GM19455 (cell line): ENCODE data around the gene PCK2.

Experiments
- ATAC-seq: cut with Tn5 transposase; IDR thresholded peaks from one replicate; pipeline ENCODE4 v1.9.1; 2021; ENCODE audit not compliant: unreplicated experiment

Gene PCK2

DNA sequence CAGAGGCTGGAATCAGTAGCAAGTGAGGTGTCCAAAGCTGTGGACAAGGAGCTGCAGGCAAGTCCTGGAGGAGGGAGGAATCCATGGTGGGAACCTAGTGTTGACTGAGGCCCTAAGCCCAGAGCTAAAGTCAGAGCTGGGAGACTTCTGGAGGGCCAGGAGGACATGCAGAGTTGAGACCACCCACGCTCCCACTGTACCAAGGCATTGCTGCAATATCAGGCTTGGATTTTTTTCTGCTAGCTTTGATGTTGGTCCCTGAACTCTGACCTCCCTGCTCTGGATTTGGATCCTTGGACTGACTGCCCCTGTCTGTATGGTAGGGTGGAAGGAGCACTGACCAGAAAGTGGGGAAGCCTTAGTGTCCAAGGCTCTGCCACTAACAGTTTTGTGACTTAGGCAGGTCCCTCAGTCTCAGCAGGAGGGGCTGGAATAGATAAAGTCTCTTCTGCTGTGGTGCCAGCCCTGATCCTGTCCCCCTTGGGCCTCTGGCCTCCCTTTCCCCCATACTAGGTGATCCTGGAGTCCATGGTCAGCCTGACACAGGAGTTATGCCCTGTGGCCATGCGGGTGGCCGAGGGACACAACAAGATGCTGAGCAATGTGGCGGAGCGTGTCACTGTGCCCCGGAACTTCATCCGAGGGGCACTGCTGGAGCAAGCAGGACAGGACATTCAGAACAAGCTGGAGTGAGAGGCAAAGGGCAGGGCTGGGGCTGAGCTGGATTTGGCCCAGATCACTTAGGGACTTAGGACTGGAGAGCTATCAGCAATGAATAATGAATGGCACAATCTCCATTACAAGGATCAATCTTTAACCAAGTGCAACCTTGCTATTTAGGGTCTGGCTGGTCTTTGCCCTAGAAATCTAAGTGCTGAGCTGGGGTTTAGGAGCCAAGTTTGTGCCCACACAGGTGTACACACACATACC is 32.9 kb upstream of the PCK2 start:
- ATAC-seq = no peak

DNA sequence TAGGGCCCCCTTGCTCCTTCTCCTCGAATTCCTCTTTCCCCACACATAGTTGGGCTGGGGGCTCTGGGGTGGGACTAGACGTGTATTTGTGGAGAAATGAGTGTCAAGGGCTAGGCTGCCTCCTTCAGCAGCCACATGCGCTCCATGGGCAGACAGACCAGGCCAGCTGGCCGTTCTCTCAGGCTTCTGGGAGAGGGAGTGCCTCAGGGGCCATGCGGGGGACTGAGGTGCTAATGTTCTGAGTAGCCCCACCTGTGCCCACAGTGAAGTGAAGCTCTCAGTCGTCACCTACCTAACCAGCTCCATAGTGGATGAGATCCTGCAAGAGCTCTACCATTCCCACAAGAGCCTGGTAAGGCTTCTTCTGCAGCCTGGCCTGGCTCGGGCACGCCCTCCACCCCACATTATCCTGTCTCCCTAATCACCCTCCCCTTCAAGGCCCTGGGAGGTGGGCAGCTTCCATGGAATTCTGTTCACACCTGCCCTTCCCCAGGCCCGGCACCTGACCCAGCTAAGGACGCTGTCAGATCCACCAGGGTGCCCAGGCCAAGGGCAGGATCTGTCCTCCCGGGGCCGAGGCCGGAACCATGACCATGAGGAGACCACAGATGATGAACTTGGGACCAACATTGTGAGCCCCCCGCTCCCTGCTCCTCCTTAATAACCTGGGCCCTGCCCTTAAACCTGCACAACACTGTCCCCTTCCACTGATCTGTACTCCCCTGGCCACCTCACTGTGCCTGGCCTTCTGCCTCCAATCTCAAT is 31.7 kb upstream of the PCK2 start:
- no peak for ATAC-seq

DNA sequence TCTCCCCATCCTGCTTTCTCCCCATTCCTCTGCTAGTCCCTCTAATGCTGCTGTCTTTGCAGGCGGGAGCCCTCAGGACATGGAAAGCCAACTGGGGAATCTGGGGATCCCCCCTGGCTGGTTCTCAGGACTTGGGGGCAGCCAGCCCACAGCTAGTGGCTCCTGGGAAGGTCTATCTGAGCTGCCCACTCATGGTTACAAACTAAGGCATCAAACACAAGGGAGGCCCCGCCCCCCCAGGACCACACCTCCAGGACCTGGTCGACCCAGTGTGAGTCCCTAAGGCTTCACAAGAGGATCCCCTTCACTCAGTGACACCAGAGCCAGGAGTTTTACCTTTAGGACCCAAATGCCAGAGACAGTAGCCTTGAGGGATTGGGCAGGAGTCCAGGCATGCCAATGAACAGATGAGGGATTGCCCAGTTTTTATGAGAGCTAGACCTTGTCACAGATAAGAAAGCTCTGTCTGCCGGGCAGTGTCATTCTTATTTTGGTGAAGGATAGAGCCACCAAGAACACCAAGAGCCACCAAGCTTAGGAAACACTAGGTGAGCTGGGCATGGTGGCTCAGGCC is 30.8 kb upstream of the PCK2 start:
- no peak for ATAC-seq

DNA sequence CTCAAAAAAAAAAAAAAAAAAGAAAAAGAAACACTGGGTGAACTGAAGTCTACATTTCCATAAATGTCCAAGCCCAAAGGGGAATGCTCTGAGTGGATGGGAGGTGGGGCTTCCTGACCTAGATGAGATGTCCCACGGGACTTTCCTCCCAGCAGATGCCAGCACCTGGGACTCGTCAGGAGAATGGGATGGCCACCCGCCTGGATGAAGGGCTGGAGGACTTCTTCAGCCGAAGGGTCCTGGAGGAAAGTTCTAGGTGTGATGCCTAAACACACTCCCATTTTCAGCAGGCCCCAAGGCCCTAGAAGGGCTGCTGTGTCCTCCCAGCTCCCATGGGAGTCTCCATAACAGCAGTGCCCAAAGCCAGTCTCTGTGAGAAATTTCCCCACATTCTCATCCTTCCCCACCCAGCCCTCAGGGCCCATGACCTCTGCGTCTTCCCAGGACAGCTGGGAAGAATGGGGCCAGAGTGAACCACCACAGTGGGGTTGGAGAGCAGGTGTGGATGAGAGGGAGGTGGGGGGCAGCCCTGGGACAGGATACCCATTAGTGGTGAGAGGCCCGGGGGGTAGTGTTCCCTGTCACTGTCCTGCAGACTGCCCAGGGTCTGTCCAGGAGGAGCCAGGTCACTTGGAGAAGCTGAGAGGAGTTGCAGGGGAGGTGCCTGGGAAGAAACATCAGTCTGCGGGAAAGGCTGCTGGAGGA is 29.9 kb upstream of the PCK2 start:
- no peak for ATAC-seq

DNA sequence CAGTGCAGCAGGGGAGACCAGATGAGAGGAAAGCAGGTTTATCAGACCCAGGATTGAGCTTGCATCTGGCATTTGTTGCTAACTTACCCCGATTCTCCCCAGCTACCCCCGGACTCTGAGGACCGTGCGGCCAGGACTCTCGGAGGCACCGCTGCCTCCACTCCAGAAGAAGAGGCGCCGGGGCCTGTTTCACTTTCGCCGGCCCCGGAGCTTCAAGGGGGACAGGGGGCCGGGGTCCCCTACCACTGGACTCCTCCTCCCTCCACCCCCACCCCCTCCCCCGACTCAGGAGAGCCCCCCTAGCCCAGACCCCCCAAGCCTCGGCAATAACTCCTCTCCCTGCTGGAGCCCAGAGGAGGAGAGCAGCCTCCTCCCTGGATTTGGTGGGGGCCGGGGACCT is 29.3 kb upstream of the PCK2 start:
- no peak for ATAC-seq

DNA sequence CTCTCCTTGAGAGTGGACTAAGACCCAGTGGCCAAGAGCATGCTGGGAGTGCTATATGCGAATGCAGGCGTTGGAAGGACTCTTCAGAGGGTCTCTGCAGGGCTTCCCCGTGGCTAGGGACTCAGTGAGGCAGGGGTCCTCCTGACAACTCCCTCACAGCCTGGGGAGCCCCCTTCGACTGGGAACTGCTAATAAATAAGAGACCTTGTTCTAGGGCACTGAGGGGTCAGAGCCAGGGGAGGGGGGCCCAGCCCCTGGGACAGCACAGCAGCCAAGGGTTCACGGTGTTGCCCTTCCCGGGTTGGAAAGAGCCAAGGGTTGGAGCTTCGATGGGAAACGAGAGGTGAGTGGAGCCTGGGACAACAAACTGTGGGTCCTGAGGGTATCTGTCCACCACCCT is 28.7 kb upstream of the PCK2 start:
- no peak for ATAC-seq

DNA sequence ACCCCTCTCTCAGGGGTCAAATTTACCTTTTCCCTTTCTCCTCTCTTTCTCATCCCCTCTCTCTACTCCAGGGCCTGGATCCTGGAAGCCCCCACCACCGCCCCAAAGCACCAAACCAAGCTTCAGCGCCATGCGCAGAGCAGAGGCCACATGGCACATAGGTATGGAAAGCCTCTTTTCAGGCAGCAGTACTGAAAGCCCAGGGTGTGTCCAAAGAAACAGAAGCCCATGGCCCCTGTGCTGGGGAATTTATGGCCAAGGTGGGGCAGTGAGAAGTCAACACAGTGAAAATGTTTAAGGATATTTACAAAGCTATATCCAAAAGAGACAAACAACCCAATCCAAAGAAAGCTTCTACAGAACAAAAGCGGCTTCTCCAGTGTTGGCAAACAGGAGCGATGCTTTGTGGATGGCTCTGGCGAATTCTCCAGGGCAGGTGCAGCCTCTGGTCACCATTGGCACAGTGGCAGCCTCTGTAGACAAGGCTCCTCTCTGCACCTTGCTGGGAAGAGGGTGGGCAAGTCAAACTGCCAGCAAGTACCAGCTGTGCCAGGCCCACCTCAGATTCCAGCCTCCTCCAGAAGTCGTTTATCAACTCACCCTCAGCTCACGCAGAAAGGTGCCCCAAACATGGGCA is 27.5 kb upstream of the PCK2 start:
- ATAC-seq = no peak

DNA sequence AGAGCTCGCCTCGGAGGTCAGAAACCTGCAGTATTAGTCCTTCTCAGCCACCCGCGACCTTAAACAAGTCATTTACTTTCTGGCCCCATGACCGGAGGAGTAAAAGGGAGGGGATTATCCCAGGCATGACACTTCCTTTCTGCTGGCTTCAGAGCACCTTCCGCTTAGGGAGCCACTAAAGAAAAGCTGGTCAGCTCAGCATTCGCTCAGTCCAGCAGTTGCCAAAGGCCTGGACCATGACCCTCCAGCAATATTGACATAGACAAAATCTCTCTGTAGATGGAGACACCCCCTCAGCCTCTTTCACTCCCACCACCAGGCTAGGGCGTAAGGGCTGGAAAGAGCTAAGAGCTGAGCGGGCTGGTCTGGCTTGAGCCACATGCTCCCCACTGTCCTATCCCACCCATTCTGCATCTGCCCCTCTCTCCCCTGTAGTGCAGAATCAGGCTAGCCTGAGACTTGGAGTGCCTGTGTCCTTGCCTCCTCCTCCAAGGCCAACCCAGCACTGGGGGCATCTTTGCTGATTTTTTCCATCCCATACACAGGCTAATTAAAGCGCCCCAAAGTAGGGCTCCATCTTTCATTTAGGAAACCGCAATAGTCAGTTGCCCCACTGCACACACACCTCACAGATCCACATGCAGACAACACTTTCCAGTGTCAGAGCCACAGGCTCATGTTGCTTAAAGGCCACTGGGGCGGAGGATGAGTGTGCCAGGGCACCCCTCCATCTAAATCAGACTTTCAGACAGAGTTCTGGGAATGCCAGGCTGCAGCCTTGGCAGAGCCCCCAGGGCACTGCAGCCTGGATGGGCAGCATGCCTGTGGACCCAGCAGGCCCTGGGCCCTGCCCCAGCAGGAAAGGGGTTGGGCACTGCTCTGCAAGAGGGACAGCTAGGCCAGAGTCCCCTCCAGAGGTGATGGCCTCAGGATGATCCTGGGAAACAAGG is 26.7 kb upstream of the PCK2 start:
- ATAC-seq = no peak

DNA sequence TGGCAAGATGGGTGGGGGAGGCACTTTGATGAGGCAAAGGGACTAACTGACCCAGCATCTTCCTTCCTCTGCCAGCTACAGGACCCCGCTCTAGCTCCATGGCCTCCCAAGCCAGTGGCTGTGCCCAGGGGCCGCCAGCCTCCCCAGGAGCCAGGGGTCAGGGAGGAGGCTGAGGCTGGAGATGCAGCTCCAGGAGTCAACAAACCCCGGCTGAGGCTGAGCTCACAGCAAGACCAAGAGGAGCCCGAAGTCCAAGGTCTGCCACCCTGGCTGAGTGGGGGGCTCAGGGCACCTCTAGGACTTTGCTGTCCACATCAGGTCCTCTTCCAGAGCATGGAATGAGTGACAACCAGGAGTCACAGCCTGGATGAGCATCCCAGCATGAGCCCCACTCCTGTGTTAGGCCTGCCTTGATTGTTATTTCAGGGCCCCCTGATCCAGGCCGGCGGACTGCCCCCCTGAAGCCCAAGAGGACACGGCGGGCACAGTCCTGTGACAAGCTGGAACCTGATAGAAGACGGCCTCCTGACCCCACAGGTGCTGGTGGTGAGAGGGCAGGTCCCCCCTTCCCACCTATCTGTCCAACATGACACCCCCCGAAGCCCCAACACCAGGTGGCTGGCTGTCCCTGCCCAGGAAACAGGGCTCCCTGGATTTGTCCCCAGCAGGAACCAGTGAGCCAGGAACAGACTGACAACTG is 25.2 kb upstream of the PCK2 start:
- ATAC-seq = no peak

DNA sequence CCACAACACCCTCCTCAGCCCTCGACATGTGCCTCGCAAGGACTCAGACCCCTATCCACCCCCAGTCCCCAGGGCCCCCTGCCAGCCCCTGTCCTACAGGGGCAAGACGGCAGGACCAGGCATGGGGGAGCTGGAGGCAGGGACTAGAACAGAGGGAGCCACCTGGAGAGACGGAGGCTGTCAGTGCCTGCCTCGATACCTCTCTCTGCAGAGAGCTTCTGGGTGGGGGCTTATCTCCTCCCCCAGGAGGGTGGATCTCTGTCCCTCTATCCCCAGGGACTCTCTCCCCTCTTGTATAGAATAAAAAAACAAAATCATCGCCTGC is 24.7 kb upstream of the PCK2 start:
- no peak for ATAC-seq

DNA sequence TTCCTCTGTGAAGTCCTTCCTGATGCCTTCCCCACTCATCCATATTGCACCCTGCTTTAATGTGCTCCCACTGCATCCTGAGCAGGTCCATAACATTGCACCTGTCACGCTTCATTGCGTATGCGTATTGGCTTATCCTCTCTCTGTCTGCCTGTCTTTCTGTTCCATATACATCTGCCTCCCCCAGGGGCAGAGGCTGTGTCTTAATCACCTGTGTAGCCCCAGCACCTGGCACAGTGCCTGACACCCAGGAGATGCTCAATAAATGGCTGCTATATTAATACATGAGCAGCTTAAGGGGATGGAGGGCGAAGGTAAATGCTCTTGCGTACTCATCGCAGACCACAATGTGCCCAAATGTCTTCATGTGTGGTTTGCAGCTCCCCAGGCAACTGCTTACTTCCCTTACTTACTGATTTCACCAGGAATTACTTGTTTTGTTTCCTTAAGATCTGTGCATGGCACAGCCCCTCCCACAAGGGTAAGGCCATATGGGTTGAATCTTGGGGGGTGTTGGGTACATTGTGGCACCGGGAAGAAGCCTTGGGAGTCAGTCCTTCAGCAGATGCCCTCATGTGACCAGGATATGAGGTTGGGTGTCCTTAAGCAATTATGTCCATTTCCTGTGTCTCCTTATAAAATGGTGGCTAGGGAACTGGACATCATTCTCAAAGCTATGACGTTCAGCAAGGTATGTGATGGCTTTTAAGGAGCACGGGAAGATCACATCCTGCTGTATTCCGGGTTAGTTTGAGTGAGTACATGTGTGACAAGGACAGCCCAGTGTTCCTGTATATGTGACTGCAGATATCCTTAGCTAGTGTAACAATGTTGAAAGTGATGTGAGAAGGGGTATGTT is 23.6 kb upstream of the PCK2 start:
- no peak for ATAC-seq

DNA sequence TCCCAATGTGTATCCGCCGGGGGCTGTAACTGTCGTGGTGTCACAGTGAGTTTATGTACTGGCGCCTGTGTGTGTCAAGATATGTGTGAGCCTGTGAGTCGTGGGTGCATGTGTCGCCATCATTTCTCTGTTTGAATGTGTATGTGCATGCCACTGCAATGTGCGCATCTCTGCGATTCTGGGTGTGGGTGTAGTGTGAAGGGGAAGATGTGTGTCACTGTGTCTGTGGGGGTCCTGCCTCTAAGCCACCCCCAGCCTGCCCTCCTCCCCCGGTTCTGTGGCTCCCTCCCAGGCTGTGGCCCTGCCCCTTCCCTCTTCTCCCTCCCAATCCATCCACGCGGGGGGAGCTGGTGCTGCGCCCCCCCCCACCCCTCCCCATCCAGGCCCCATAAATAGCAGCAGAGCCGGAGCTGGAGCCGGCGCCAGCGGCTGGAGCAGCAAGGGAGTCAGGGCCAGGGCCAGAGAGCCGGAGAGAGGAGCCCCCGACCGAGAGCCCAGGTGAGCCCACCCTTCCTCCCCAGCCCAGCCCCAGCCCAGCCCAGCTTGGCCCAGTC is 22.9 kb upstream of the PCK2 start, which contains the start of gene CPNE6:
TSS of gene CPNE6 (plus strand) at position 419 of the 554 bp plus-strand sequence. CDS start 1,375 bp downstream, outside the sequence.
- no peak for ATAC-seq

DNA sequence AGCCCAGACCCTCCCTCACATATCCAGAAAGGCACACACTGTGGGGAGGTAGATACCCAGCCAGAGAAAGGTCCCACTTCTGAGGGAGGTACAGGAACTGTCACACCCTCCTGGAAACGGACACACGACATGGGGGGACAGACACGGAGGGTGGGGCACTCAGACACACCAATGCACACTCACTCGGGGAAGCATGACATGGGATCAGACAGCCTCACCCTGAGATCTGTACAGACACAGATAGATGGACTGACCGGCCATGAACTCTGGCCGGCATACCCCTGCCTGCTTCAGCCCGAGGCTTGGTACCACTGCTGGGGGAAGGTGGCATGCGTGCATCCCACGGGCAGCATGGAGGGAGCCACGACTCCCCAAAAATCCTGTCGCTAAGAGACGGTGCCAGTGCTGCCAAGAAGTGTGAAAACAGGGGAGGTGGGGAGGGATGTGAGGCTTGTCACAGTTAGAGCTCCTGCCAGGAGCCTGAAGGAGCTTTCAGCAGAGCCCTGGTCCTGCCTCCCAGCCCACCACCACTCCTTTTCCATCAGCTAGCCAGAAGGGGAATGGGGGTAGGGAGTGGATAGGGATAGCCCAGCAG is 22.2 kb upstream of the PCK2 start:
- no peak for ATAC-seq

DNA sequence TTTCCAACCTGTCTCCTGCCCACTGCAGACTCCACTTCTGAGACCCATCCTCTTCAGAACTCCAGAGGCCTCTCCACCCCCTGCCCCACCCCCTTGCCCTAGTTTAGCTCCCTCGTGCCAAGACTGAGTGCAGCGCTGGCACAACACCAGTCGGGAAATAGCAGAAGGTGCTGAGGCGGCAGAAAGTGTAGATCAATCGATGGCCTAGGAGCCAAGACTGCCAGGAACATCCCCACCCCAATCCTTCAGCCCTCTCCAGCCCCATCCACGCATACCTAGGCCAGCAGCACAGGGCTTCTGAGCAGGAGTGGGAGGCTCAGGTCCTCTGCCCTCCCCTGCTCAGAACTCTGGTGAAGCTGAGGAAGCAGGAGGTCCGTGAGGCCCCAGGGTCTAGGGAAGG is 21.7 kb upstream of the PCK2 start:
- ATAC-seq = no peak

DNA sequence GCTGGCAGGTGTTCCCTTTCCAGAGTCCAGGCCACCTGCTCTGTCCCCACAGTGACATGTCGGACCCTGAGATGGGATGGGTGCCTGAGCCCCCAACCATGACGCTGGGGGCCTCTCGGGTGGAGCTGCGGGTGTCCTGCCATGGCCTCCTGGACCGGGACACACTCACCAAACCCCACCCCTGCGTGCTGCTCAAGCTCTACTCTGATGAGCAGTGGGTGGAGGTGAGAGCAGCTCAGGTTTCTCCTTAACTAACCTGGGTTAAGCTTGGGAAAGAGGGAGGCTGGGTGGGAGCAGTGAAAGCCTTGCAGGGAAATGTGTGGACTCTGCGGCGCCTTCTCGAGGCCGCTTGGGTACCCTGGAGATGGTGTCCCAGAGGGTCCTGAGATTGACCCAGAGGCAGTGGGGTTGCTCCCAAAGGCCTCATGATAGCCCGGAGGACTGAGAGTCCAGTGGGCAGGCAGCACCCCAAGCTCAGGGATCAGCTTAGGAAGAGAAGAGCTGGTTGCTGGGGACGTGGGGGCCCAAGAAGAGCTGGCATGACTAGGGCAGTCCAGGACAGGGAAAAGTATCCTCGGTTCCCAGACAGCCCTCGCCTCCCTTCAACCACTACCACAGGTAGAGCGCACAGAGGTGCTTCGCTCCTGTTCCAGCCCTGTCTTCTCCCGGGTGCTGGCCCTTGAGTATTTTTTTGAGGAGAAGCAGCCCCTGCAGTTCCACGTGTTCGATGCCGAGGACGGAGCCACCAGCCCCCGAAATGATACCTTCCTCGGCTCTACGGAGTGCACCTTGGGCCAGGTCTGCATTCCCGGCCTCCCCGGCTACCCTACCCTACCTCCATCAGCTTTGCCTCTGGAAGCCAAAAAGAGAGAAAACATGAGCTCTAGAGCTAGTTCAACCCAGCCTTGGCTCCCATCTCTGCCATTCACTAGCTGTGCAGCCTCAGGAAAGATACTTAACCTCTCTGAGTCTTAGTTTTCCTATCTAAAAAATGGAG is 20.9 kb upstream of the PCK2 start:
- no peak for ATAC-seq
